ENCODE results near the gene RPS23.
"Not testable (repeated sequence)": the region's sequence is repeated elsewhere in the genome, so short reads cannot be mapped to it uniquely, and the experiment has no call there.

Gene RPS23

GRCh38 chr5:82290908-82291307, 12.8 kb upstream of the RPS23 start:
- intact Hi-C loops (cut with DNase I), result no loop called here
- no peak for DNase-seq

DNA sequence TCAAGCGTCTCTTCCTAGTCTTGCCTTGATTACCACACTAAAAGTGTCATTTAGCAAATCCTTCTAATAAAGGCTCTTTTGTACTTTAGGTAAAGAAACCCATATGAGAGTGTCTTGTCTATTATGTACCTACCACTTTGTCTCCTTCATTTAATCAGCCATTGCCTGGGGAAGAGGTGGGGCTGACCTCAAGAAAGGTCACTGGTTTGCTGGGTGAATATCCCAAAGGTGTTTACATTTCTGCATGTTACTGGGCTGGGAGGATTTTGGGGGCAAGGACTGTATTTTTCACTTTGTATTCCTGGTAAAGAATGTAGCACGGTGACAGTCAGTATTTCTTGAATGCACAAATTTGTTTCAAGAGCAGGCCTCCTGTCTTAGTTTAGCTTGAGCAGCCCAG, 11.9 kb upstream of the RPS23 start:
- intact Hi-C loops (cut with DNase I), result no loop called here
- DNase-seq, result no peak

DNA sequence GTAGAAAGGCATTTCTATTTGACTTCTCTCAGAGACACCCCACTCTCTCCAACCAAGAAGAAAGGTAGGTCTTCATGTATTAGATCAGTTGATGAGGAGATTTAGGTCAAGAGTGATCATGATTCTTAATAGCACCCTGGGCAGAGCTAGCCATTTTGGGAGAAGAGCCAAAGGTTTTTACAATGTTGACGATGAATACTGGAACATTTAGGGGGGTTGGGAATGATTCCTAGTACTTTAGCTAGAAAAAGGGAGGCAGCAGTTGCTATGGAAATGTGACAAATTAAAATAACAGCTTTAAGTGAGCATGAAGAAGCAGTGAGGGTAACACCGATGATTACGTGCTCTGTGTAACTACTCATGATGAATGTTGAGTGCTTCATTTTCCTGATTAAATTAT, 9.5 kb upstream of the RPS23 start:
- DNase-seq, result no peak
- intact Hi-C loops (cut with DNase I), result no loop called here

DNA sequence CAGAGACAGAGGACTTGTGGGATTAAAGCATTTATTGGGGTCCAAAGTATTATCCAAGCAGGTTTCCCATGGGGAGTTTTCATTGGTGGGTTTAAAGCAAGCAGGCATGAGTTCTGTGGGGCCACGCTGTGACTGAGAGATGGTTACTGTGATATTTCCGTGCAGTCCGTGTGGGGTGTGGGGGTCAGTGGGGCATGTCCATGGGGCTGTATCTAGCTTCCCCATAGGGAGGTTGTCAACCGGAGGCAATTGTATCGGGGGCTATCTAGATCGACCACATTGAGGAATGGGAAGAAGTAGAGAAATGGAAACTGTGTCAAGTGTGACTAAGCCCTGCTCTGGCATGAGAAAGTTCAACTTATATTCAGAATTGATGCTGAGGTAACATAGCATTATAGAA, 7.1 kb upstream of the RPS23 start:
- no peak for DNase-seq
- intact Hi-C loops (cut with DNase I), result no loop called here

DNA sequence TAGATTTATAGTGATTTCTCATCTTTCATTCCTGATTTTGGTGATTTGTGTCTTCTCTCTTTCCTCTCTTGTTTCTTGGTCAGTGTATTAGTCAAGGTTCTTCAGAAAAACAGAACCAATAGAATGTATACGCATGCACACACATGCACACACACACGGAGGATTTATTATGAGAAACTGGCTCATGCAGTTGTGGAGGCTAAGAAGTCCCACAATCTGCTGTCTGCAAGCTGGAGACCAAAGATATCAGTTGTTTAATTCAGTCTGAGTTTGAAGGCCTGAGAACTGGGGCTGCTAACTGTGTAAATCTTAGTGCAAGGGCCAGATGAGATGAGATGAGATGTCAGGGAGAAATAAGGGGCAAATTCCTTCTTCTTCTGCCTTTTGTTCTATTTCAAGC, 5.7 kb upstream of the RPS23 start:
- DNase-seq, result no peak
- intact Hi-C loops (cut with DNase I), result no loop called here

- DNase-seq, result peak in 1 of 10 donors; percentile 67
- intact Hi-C loops (cut with DNase I), result no loop called here
Observed at GRCh38 chr5:82278711-82279370, 687 bp upstream of the RPS23 start.

DNA sequence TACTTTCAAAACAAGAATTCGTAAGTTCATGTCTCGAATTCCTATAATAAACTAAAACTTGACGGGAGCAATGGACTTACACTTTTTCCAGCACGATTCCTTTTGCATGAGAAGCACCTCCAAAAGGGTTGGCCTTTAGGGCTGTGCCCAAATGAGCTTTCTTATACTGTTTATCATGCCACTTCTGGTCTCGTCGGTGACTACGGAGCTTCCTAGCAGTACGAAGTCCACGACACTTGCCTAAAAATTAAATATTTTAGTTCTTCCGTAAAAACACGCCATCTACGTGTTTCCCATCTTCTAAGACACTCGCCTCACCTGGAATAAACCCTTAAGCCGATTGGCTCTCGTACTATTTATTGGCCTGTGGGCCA, 554 bp downstream of the RPS23 start:
- intact Hi-C loops (cut with DNase I), result no loop called here
- DNase-seq, result no peak

- intact Hi-C loops (cut with DNase I), result no loop called here
- DNase-seq, result no peak
Observed at GRCh38 chr5:82276800-82277612, 1.1 kb downstream of the RPS23 start.

GRCh38 chr5:82275216-82275664, 2.9 kb downstream of the RPS23 start:
- DNase-seq, result no peak
- intact Hi-C loops (cut with DNase I), result no loop called here

DNA sequence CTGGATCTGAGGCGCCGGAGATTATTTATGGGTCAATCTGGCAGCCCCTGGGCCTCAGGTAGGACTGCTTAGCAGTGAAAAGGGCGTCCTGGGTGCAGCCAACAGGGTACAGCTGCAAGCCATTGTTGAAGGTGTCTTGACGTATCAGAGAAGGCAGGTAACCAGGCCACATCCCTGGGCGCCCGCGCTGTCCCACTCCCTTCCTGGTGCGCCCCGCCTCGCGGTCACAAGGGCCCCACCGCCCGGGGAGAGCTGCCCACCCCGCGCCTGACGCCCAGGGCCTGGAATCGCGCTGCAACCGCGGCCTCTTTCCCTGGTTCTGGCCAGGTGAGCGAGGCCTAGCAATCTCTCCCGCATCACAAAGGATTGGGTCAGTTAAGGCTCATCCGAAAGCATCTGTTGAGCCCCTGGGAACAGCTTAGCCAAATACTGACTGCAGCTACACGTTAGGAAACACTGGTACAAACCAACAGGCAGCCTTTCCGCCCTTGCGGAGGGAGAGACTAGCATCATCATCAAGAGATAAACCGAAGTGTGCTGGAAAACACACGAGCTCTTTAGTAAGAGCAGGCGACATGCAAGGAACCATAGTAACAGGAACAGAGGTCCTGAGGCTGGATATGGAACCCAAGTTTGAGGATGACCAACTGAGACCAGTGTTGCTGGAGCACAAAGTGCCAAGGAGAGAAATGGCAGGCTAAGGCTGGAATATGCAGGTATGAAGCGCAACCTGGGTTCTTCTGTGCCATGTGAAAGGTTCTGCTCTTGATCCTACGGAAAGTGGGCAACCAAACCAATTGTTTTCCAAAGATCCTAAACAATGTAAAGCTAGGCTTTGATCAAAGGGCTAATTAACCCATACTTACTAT, 3.6 kb downstream of the RPS23 start:
- DNase-seq, result peak in 2 of 10 donors; percentile 70 to 84
- intact Hi-C loops (cut with DNase I), result no loop called here

- DNase-seq; intact Hi-C loops (cut with DNase I): not testable (repeated sequence)
Observed at GRCh38 chr5:82273426-82273825, 4.7 kb downstream of the RPS23 start.

DNA sequence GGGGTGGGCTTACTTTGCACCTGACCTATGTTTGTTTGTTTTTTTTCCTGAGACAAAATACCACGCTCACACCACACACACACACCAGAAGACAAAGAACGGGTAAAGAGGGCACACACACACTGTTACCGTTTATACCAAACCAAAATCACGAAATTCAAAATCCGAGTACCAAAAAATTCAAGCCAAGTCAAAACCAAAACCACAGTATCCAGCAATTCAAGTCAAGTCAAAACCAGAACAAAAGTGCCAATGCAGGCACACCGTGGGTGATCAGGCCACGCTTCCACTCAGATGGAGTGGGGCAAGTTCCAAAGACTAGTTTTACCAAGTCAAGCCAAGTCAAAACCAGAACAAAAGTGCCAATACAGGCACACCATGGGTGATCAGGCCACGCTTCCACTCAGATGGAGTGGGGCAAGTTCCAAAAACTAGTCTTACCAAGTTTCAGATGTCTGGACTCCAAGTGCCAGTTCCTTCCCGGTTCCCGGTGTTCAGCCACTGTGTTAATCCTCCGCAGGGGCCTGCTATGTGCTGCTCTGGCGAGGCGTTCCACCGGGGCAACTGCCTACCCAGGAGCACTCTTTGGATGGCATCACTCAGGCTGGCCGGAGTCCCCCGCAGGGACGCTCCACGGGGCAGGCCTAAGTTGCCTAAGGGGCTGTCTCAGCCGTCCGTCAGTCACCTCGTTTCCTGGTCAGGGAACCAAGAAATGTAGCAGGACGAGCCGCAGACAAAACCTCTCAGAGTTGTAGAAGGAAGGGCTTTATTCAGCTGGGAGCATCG, 5.4 kb downstream of the RPS23 start:
- peak in 1 of 10 donors; percentile 77 for DNase-seq
- intact Hi-C loops (cut with DNase I), result not testable (repeated sequence)

DNA sequence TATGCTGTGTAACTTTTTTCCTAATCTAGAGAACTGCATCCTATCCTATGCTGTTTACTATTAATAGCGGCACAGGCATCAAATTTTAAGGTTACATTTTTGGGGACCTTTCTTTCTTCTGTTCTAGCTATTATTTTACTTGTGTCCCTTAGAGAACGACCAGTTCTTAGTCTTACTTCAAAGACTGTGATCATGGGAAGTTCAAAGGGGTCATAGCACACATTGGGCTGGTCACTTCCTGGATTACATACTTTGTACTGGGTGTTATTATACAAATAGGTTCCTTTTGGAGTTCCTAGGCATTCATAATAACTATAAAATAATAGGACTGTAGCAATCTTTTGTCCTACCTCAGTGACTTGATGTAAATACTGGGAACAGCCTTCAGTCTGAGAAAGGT, 8.8 kb downstream of the RPS23 start:
- intact Hi-C loops (cut with DNase I); DNase-seq: not testable (repeated sequence)

DNA sequence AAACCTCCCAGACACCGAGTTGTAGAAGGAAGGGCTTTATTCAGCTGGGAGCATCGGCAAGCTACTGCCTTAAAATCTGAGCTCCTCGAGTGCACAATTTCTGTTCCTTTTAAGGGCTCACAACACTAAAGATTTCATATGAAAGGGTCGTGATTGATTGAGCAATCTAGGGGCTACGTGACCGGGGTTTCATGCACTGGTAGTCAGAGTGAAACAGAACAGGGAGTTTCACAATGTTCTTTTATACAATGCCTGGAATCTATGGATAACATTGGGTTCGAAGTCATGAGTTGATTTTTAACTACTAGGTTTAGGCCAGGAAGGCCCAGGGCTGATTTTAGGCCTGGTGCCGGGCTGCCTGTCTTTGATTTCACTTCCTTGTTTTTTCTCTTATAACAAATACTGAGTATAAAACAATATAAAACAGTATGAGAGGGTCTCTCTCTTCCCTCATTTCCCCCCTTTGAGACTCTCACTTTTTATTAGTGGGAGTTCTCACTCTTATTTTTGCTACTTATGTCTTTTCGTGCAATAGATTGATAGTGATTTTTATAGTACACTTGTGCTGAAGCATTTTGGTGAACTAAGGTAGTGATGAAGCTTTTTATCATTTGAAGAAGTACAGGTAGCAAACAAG, 10.7 kb downstream of the RPS23 start:
- DNase-seq; intact Hi-C loops (cut with DNase I): not testable (repeated sequence)

GRCh38 chr5:82265047-82265446, 13.1 kb downstream of the RPS23 start:
- intact Hi-C loops (cut with DNase I), result no loop called here
- DNase-seq, result no peak

GRCh38 chr5:82259172-82259800, 18.9 kb downstream of the RPS23 start:
- intact Hi-C loops (cut with DNase I), result no loop called here
- DNase-seq, result no peak

- intact Hi-C loops (cut with DNase I), result no loop called here
- DNase-seq, result no peak
Observed at GRCh38 chr5:82257729-82258128, 20.4 kb downstream of the RPS23 start.

GRCh38 chr5:82257247-82257646, 20.9 kb downstream of the RPS23 start:
- DNase-seq, result no peak

DNA sequence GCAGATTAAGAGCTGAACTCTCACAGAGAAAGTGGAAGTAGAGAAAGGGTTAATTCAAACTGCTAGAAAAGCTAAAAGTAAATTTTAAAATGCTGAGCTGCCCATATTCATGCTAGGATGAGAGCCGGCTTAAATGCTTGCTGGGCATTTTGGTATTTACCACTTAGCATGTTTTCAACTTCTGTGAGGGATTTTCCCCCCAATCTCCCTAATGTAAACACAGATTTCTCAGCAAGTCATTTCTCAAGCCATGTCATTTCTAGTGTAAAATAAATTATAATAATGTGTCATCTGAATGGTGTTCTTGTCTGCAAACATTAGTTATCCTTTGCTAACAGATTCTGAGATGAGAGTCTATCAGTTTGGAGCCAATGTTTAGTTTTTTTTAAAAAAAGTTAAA, 22.3 kb downstream of the RPS23 start:
- DNase-seq, result no peak
- intact Hi-C loops (cut with DNase I), result no loop called here

More at GRCh38 chr5:82257247-82257646, 20.9 kb downstream of the RPS23 start:
- intact Hi-C loops (cut with DNase I), result no loop called here
